Endodermal cell (in vitro differentiated cells): ENCODE results near the gene ZNF407. TPM values are rescaled to one million over a fixed set of nuclear protein-coding genes. Genes with fewer than 3 reads are reported as not detected.

Experiments used
- DNase-seq: peaks from one replicate; pipeline ENCODE4 v3.0.0-alpha.2; 2017
- H3K27ac ChIP-seq: 2 replicates; pipeline ENCODE4 v1.5.1; 2013; ENCODE audit warnings: mild to moderate bottlenecking, low read depth, low read length, moderate library complexity
- H3K27me3 ChIP-seq: 2 replicates; pipeline ENCODE4 v1.6.1; 2013; ENCODE audit warnings: mild to moderate bottlenecking, low read length, moderate library complexity; ENCODE audit not compliant: insufficient read depth, control insufficient read depth, poor library complexity, severe bottlenecking
- H3K36me3 ChIP-seq: 2 replicates; pipeline ENCODE4 v1.7.0; 2013; ENCODE audit warnings: mild to moderate bottlenecking, low read length, moderate library complexity; ENCODE audit not compliant: control insufficient read depth, insufficient read depth
- H3K4me1 ChIP-seq: one replicate; pipeline ENCODE4 v1.7.0; 2013; ENCODE audit warnings: low read length; ENCODE audit not compliant: control insufficient read depth, insufficient read depth
- H3K4me3 ChIP-seq: 2 replicates; pipeline ENCODE4 v1.5.1; 2013; ENCODE audit warnings: mild to moderate bottlenecking, low read length, moderate library complexity
- H3K9ac ChIP-seq: 2 replicates; pipeline ENCODE4 v1.6.1; 2013; ENCODE audit warnings: mild to moderate bottlenecking, low read length, moderate library complexity; ENCODE audit not compliant: poor library complexity, severe bottlenecking; ENCODE audit errors: extremely low read depth
- H3K9me3 ChIP-seq: 2 replicates; pipeline ENCODE4 v1.6.1; 2013; ENCODE audit warnings: mild to moderate bottlenecking, low read length, moderate library complexity; ENCODE audit not compliant: control insufficient read depth
- H3K27ac Mint-ChIP-seq: 2 replicates; pipeline ENCODE4 v1.8.0; 2020; ENCODE audit warnings: mixed read lengths
- H3K27me3 Mint-ChIP-seq: 2 replicates; pipeline ENCODE4 v1.8.0; 2021; ENCODE audit warnings: mild to moderate bottlenecking, mixed read lengths; ENCODE audit not compliant: insufficient read depth
- H3K36me3 Mint-ChIP-seq: 2 replicates; pipeline ENCODE4 v1.8.0; 2020; ENCODE audit warnings: low read depth, mixed read lengths
- H3K4me1 Mint-ChIP-seq: 2 replicates; pipeline ENCODE4 v1.8.0; 2020; ENCODE audit warnings: mixed read lengths
- H3K4me3 Mint-ChIP-seq: 2 replicates; pipeline ENCODE4 v1.8.0; 2020; ENCODE audit warnings: mild to moderate bottlenecking, moderate library complexity, mixed read lengths
- H3K9me3 Mint-ChIP-seq: 2 replicates; pipeline ENCODE4 v1.8.0; 2020; ENCODE audit warnings: mild to moderate bottlenecking, mixed read lengths
- CTCF ChIP-seq: fragments of 200-600 bp; sonication (generic); conservative IDR thresholded peaks from 2 replicates; pipeline ENCODE4 v1.5.0; 2021; ENCODE audit warnings: antibody characterized with exemption, mild to moderate bottlenecking
- WGBS, 2 experiments: methylation state at CpG; one replicate each; pipeline versions ENCODE4 v1.1.5 to v1.1.7; 2013; ENCODE audit warnings: missing lambda C conversion rate in 2 of 2, mixed read lengths in 1 of 2; ENCODE audit not compliant: insufficient coverage in 1 of 2, insufficient read length in 1 of 2; 5-methylcytosine and 5-hydroxymethylcytosine counted together
- total RNA-seq, 2 donors: library from RNA; stranded (reverse); fragmentation: NEBNext Ultra II Directional in 1 of 2; extraction: Animal tissue kit (Norgen Biotek cat#: 25700) in 1 of 2; gene quantifications; 2 replicates in 1 of 2; 3 replicates in 1 of 2; pipeline ENCODE4 v1.2.1, GENCODE V29; 2021

Gene ZNF407
- total RNA-seq, 2 donors from 2014 or later, result 7.6 to 13.1 TPM

GRCh38 chr18:74947417-74947816 is 349.7 kb downstream of the ZNF407 start:
- Mint-ChIP-seq H3K27ac (no peak overlapping the region), H3K4me3 (no peak overlapping the region), H3K36me3 (no peaks in the 10 kb centered on the region), H3K4me1 (peaks cover 29% of the 10 kb centered on the region), H3K27me3 (no peaks in the 10 kb centered on the region), H3K9me3 (no peaks in the 10 kb centered on the region)
- 81 to 83% methylated on average over 10 of the region's 10 CpGs for WGBS, 2 experiments
- Histone ChIP-seq H3K4me1 (no peaks in the 10 kb centered on the region), H3K36me3 (no peaks in the 10 kb centered on the region), H3K4me3 (no peak overlapping the region), H3K9me3 (no peaks in the 10 kb centered on the region), H3K27me3 (no peaks in the 10 kb centered on the region), H3K9ac (no peak overlapping the region), H3K27ac (no peak overlapping the region)
- no peak for TF ChIP-seq CTCF
- DNase-seq, result peak; percentile 51

DNA sequence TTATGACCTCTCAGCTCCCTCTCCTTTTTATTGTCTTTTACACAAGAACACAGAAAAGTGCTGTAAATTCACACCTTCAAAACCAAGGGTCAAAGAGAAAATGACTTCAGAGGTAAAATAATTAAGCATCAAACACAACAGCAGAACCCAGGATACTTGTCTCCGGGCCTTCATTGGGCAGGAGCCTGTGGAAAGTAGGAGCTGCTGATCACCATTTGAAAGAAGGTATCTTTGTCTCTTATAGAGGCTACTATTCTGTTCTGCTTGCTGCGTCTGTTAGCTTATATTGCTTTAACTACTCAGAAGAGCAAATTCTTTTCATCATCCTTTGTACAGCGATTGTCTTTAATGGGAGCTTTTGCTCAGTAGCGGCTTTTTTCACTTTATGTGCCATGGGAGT is 350.2 kb downstream of the ZNF407 start:
- H3K4me1 Mint-ChIP-seq, result peaks cover 29% of the 10 kb centered on the region
- no peaks in the 10 kb centered on the region for H3K36me3 Mint-ChIP-seq
- no peak overlapping the region for H3K9ac ChIP-seq
- DNase-seq, result no peak
- no peaks in the 10 kb centered on the region for H3K4me1 ChIP-seq
- H3K36me3 ChIP-seq, result no peaks in the 10 kb centered on the region
- H3K9me3 Mint-ChIP-seq, result no peaks in the 10 kb centered on the region
- TF ChIP-seq CTCF, result no peak
- H3K27ac Mint-ChIP-seq, result peak overlapping the region; percentile 62
- peaks cover 4% of the 10 kb centered on the region for H3K27me3 ChIP-seq
- H3K9me3 ChIP-seq, result no peaks in the 10 kb centered on the region
- WGBS, 2 experiments, result 75 to 90% methylated on average over 3 to 4 of the region's 4 CpGs
- H3K4me3 Mint-ChIP-seq, result no peak overlapping the region
- H3K4me3 ChIP-seq, result no peak overlapping the region
- no peak overlapping the region for H3K27ac ChIP-seq
- no peaks in the 10 kb centered on the region for H3K27me3 Mint-ChIP-seq

DNA sequence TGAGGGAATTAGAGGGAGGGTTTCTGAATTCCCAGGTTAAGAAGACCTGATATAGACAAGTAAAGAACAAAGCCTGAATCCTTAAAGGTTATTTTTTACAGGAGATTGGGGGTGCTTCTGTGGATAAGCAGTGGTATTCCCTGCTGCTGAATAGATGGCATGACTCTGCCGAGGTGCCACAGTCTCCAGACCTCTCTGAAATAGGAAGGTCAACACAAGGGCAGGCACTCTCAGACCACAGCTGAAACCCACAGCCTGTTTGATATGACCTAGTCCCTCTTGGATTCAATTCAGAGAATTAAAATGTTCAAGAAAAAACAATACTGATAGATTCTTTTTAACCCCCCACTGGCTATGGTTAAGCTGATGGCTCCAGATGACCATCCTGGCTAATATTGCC is 351.9 kb downstream of the ZNF407 start:
- Mint-ChIP-seq H3K9me3 (no peaks in the 10 kb centered on the region), H3K27me3 (no peaks in the 10 kb centered on the region)
- TF ChIP-seq CTCF, result no peak

More for the DNA sequence above, 351.9 kb downstream of the ZNF407 start:
- Mint-ChIP-seq H3K4me3 (no peak overlapping the region), H3K36me3 (no peaks in the 10 kb centered on the region), H3K27ac (no peak overlapping the region), H3K4me1 (peaks cover 27% of the 10 kb centered on the region)
- Histone ChIP-seq H3K4me1 (no peaks in the 10 kb centered on the region), H3K4me3 (no peak overlapping the region), H3K9me3 (no peaks in the 10 kb centered on the region), H3K9ac (no peak overlapping the region), H3K27ac (no peak overlapping the region), H3K27me3 (peaks cover 5% of the 10 kb centered on the region), H3K36me3 (no peaks in the 10 kb centered on the region)
- DNase-seq, result no peak
- WGBS, 2 experiments, result 89 to 100% methylated on average over 1 of the region's 1 CpG
